ENCODE data around the gene PDX1.

PDX1 gene

GRCh38 chr13:27970382-27971235 is 50.8 kb downstream of the PDX1 start:
- no peak for DNase-seq (ENCODE audit: low read depth in 2 of 2)

GRCh38 chr13:27971236-27971645 is 51.4 kb downstream of the PDX1 start:
- DNase-seq (ENCODE audit: low read depth in 2 of 2): no peak

DNA sequence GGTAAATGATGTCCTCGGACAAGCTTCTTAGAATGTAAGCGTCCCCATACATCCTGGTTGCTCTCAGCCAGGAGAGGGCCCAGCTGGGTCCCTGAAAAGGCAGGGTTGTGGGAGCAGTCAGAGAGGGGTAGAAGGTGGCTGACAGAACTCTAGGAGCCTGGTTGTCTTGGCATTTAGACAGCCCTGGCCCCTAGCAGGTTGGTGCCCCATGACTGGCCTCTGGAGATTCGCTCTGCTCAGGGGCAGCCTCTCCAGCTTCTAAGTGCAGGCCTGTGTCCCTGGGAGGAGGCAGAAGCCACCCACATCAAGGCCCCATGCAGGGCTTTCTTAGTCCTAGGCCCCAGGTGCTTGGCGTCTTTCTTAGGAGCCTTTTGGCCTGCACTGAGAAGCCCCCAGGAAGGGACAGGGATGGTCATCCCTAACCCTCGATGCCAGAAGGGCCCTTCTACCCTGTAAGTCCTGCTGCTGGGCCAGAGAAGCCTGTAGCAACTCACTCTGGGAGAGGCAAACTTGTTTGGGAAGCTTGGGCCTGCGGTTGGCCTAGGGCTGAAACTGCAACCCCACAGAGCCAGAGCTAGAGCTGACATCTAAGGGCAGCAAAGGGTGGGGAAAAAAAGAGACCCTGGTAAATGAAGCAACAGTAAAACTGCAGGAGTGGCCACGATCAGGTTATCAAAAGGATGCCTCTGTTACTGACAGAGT is 52.1 kb downstream of the PDX1 start:
- DNase-seq (ENCODE audit: low read depth in 2 of 2): no peak

GRCh38 chr13:27972478-27972820 is 52.6 kb downstream of the PDX1 start:
- no peak for DNase-seq (ENCODE audit: low read depth in 2 of 2)

DNA sequence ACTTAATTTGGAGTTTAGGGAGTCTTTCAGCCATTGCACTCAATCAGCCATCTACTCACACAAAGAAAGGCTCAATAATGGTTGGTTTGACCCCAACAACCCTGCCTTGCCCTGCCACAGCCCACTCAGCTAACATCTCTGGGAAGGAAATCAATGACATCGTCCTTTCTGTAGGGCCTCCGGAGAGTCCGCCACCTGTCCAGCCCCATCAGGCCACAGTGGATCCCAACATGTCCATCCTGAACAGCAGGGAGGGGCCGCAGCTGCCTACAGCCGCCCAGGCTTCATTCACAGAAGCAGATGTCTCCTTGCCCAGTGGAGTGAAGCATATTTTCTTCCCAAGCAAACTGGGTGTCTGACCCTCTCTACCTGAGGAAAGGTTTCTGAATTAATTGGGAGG is 53.5 kb downstream of the PDX1 start:
- DNase-seq (ENCODE audit: low read depth in 2 of 2): no peak

GRCh38 chr13:27973961-27974662 is 54.3 kb downstream of the PDX1 start:
- no peak for DNase-seq (ENCODE audit: low read depth in 2 of 2)

Measured in stimulated activated CD4-positive, alpha-beta T cell treated with anti-CD3 and anti-CD28 coated beads, Interleukin-4, amount 100 ng/mL, for 48 hours (primary cell).